ENCODE results near the gene FAM50A.

- TF ChIP-seq, protein P1, sequence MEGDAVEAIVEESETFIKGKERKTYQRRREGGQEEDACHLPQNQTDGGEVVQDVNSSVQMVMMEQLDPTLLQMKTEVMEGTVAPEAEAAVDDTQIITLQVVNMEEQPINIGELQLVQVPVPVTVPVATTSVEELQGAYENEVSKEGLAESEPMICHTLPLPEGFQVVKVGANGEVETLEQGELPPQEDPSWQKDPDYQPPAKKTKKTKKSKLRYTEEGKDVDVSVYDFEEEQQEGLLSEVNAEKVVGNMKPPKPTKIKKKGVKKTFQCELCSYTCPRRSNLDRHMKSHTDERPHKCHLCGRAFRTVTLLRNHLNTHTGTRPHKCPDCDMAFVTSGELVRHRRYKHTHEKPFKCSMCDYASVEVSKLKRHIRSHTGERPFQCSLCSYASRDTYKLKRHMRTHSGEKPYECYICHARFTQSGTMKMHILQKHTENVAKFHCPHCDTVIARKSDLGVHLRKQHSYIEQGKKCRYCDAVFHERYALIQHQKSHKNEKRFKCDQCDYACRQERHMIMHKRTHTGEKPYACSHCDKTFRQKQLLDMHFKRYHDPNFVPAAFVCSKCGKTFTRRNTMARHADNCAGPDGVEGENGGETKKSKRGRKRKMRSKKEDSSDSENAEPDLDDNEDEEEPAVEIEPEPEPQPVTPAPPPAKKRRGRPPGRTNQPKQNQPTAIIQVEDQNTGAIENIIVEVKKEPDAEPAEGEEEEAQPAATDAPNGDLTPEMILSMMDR (conservative IDR thresholded peaks at IDR 0.05; ENCODE audit: low read depth, low read length), result no peak
- TF ChIP-seq EZH2 (IDR thresholded peaks at IDR 0.05; ENCODE audit: low read length, unreplicated experiment) (no peak), EZH2phosphoT487 (IDR thresholded peaks at IDR 0.05; ENCODE audit: borderline replicate concordance, low read length) (no peak)
Observed at GRCh38 chrX:154399527-154400368, 44.2 kb upstream of the FAM50A start.

Data from PC-3 (cell line).